HG03135 (cell line): ENCODE data around the gene LIX1L.

ENCODE experiments used
- ATAC-seq: cut with Tn5 transposase; IDR thresholded peaks from one replicate; pipeline ENCODE4 v1.9.1; 2021; ENCODE audit warnings: mild to moderate bottlenecking, moderate library complexity; ENCODE audit not compliant: unreplicated experiment

Gene LIX1L

DNA sequence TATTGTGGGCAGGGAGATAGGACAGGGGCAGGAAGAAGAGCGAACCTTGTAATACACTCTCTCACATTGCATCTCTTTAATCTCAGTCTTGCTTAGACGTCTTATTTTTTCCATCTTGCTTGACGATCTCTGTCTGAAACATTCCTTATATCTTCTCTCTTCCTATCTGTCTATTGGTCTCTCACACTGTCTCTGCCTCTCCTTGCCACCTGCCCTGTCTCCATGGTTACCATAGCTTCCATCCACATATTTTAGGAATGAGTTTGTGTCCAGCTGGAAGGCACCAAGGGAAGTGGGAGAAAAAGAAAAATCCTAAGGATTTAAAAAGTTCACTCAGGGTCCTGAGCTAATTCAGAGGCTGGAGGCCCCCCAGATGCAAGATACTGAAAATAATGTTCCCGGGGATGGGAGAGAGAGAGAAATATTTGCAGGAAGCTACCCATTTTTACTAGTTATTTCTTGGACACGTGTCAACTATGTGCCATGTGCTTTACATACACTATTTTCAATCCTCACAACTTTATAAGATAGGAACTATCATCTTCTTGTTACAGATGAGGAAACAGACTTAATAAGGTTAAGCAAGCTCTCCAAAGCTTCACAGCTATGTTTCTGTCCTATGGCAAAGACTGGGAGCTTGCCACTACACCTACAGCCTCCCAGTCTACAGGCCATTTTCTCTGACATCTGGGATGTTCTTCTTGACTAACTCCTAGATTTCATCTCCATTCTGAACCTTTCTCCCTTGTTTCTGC is 5.6 kb upstream of the LIX1L start:
- no peak for ATAC-seq

DNA sequence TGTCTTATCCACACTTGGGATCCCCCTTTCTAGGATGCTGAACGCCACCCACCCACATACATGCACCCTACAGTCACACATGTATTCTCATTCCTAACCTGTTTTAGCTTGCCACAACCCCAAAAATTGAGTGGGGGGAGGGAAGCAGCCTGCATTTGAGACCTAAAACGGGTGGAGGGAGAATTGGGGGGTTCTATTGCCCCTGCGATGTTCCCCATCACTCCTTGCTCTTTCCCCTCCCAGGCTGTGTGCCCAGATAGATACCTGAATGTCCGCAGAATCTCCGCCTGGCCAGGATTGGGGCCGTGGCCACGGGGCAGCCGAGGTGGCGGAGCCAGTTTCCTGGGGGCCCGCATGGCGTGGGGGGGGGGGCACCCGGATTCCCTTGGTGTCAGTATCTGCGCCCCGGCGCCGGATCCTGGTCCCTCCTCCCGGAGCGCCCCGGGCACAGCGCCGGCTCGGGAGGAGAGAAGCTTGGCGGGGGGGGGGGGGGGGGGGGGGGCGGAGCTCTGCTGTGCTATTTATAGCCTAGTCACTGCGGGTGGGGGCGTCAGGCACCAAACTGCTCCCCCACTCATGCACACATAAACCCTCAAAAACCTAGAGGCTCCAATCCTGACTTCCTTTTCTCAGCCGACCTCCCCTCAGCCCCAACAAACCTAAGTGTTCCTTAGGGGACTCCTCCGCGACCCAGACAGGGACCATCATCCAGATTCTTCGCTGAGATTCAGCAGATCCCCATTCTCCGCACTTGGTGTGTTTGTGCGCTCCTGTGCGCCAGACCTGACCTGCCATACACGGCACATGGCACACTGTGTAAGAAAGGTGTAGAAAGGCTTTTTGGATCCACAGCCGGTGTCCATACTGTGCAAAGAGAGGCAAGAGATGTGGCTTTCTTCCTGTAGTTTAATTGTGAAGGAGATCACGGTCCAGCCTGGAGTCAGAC is 4.6 kb upstream of the LIX1L start:
- ATAC-seq, result no peak

- ATAC-seq, result no peak
These were observed 3.8 kb upstream of the LIX1L start for GRCh38 chr1:145961425-145962156.

- ATAC-seq, result no peak
These were observed 3.2 kb upstream of the LIX1L start for GRCh38 chr1:145961109-145961424.

DNA sequence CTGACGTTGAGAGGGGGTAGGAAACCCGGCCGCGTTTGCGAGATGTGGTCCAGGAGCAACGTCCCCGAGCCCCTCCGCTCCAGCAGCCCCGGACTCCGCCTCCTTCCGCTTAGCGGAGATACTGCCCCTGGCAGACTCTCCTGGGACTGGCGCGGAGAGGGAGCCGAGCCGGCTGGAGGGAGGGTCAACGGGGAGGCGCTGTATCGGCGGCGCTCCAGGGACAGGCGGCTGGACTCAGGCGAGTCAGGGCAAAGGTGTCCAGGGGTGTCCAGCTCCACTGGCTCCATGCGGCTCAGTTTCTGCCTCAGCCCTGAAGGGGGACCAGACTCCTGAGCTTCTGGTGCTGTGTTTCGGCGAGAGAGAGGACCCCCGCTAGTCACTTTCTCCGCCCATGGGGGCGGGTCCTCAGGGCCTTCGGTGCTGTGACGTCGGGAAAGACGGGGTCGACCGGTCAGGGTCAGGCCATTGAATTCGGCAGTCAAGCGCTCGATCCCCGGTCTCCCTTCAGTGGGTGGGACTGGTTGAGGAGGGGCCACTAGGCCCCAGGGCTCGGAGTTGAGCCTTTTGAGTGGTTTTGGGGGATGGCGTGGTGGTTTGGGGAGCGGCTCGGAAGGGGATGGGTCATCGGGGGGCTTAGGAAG is 2.8 kb upstream of the LIX1L start:
- ATAC-seq, result no peak

DNA sequence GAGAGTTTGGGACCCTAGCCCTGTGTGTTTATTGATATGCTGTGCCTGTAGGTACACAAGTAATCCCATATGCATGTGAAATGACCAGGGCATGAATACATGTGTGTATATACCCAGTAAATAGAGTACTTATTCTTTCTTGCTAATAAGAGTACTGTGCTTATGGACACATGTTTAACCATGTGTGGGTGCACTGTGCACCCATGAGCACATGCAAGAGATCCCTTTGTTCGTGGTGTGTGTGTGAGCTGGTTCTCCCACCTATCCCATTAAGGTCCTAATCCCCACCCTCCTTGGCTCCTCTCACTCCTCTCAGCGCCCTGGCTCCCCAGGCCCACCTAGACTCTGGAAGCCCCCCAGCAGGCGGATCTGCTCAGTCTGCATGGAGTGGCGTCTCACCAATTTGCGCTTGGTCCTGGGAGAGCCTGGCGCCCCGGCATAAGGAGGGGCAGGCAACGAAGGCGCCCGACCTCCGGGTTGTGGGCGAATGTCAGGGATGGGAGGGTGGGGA is 2.2 kb upstream of the LIX1L start:
- ATAC-seq, result no peak

GRCh38 chr1:145959333-145959732 is 1.5 kb upstream of the LIX1L start:
- no peak for ATAC-seq

DNA sequence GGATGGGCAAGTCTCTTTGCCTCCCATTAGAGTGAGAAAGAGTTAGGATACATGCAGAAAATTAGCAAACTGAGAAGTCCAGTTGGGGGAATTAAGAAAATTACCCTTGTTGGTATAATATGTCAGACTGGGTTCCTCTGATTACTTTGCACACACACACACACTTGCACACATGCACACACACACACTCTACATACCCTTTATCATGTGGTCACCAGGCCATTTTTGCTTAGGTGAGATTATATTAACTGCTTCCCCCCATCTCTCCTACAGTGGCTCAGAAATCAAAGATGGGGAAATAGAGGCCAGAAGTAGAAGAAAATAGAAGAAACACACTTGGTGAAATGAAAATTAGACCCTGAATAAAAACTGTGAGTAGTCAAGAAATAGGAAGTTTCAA is 917 bp upstream of the LIX1L start:
- no peak for ATAC-seq

DNA sequence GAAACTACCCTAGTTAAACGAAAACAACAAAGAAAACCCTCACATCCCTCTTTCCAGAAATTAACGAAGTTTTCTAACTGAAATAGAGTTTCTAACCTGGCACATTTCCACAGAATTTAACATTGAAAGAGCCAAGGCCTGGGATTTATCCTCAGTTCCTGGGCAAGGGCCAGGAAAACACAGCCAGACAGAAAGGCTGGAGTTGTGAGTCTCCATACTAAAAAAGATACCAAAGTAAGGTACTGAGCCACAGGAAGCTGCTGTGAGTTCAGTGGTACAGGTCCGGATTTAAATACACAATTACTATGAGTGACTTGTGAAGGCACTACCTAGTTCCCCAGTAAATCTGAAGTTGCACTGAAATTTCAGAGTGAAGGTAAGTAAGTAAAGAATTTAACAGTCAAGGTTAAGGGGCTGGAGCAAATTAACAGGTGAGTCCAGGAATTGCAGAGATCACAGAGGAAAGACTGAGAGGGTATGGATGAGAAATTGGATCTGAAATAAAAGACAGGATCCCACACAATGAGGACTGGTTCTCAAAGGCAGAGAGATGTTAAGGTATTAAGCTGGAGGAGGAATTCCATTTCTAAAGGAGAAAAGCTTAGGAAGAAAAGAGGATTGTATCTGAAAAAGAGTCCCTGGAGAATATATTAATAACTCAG is 905 bp downstream of the LIX1L start:
- ATAC-seq, result no peak

GRCh38 chr1:145956361-145956760 is 1.5 kb downstream of the LIX1L start:
- no peak for ATAC-seq

DNA sequence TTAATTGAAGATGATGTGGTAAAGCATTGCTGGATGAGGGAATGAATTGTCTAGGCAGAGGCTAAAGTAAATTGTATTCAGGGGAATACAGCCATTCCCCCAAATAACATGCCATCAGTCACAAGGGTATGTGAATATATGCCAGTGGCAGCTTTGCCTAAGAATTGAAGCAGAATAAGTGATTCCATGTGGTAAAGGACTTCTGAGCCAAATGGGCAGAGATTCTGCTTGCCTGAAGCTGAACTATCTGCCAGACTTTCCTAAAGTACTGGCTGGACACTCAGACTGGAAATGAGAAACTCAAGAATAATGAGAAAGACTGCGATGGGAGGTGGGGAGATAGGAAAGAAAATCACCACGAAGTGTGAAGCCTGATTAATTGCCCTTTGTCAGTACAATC is 2.4 kb downstream of the LIX1L start:
- ATAC-seq, result no peak

DNA sequence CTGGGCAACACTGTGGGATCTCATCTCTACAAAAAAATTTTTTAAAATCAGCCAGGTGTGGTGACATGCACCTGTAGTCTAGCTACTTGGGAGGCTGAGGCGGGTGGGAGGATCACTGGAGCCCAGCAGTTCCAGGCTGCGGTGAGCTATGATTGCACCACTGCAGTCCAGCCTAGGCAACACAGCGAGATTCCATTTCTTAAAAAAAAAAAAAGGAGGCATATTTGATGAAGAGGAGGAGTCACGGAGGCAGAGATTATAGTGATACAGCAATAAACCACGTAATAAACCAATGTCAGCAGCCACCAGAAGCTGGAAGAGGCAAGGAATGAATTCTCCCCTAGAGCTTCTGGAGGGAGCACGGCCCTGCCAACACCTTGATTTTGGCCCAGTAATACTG is 4.0 kb downstream of the LIX1L start:
- ATAC-seq, result no peak

GRCh38 chr1:145952903-145953302 is 4.9 kb downstream of the LIX1L start:
- ATAC-seq, result no peak

DNA sequence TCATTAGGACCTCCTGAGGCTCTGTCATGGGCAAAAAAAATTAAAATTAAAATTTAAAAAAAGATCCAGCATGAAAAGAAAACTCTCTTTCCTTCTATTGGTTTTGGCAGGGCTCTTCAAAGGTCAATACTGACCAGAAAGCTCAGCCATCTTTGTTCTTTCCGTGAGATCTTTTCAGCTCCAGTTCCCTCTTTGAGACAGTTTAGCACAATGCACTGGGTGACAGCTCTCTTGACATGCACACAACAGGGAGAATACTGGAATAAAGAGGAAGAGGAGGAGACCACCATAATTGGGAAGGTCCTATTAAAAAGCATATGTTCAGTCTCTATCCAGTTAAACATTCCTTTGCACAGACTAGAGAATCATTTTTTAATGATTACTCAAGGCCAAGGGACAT is 6.3 kb downstream of the LIX1L start:
- no peak for ATAC-seq

DNA sequence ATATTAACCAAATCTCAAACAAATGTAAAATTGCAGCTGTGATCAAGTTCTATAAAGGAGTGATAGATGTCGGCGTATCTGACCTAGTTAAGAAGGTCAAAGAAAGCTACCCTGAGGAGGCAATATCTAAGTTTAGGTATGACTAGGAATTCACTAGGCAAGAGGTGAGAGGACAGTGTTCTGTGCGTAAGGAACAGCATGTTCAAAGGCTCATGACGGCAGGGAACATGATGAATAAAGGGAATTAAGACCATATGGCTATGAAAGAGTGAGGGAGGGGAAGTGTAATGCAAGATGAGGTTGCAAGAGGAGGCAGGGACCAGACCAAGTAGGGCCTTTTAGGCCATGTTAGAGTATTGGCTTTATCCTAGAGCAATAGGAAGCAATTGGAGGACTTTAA is 8.6 kb downstream of the LIX1L start:
- ATAC-seq, result no peak

- ATAC-seq, result no peak
These were observed 10.3 kb downstream of the LIX1L start for GRCh38 chr1:145947551-145947950.

GRCh38 chr1:145946477-145946986 is 11.3 kb downstream of the LIX1L start:
- no peak for ATAC-seq

- no peak for ATAC-seq
These were observed 13.3 kb downstream of the LIX1L start for GRCh38 chr1:145944532-145944931.

DNA sequence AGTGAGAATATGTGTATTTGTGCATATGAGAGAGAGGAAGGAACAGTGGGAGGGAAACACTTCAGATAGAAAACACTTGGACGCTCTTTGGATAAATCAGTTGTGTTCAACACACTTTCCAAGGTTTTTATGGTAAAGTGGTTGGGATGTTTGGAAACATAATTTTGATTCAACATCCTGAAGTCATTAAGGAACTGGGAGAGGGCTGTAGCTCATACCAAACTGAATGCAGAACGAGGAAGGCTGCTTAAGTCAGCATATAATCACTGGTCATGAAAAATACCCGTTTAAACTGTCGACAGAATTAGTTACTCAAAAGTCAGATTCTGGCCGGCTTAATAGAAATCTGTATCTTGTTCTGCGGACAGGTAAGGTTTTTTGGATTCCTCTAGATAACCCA is 14.9 kb downstream of the LIX1L start:
- ATAC-seq, result no peak

- ATAC-seq, result no peak
These were observed 15.4 kb downstream of the LIX1L start for GRCh38 chr1:145942405-145942804.
